Kidney capillary endothelial cell (primary cell): Measurements from ENCODE around the gene RAP1A.
"Not testable (repeated sequence)": the region's sequence is repeated elsewhere in the genome, so short reads cannot be mapped to it uniquely, and the experiment has no call there.

Experiments
- DNase-seq: peaks from one replicate; pipeline ENCODE4 v3.0.0-alpha.2; 2018; ENCODE audit warnings: low spot score

Gene RAP1A

DNA sequence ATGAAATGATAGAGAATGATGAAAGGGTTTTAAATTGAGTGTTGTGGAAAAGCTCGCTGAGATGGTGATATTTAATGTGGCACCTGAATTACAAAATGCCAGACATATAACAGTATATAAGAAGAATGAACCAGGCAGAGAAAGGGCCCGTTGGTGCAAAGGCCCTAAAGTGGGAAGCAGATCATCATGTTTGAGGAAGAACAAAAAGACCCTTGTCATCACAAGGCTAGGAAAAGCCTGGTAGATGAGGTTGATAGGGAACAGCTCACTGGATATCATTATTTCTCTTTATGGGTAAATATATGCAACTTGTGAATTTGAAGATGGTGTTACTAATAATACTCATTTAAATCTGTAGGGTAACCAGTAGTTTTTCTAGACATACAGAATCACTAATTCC is 11.0 kb downstream of the RAP1A start:
- no peak for DNase-seq

DNA sequence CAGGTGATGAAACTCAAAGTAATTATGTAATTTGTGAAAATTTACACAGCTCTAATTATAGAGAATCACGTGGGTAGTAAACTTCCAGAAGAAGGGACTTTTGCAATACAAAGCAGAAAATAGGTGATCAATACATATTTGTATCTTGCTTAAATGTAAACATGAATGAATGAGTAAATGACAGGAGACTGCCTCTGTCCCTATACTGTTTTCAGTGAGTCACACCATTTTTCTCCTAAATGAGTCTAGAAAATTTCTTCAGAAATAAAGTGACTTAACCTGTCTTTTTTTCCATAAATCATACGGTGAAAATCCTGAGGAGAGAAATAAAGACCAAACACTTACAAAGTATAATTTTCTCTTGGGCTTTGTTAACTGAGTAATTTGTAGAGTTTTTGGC is 11.9 kb downstream of the RAP1A start:
- DNase-seq: no peak

DNA sequence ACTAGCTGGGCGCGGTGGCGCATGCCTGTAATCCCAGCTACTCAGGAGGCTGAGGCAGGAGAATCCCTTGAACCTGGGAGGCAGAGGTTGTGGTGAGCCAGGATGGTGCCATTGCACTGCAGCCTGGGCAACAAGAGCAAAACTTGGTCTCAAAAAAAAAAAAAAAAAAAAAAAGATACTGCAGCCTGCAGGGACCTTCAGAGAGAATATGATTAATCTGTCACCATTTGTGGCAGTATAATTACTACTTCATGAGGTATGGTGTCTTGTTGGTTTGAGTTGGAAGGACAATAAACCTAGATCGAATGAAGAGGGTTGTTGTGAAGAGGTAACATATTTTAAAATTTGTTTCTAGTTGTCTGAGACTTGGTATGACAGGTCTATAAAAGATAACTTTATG is 13.2 kb downstream of the RAP1A start:
- DNase-seq: not testable (repeated sequence)

DNA sequence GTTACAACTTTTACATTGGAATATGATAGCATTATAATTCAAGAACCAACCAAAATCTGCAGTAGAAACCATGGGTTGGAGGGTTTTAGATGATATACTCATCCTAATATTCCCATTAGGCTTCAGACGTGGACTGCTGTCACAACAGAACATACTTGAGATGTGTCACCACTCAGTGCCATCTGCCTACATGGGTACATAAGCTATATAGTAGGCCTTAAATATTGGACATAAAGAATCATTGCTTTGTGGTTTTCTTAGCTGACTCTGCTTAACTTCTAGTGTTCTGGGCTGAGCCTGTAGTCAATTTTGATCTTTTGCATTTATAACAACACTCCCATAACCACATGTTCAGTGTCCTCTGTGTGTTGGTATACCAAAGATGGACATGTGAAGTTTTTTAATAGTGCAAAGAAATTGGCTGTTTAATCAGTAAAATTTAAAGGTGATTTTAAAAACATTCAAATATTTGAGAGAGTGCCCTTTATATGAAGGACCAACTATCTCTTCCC is 14.2 kb downstream of the RAP1A start:
- no peak for DNase-seq

DNA sequence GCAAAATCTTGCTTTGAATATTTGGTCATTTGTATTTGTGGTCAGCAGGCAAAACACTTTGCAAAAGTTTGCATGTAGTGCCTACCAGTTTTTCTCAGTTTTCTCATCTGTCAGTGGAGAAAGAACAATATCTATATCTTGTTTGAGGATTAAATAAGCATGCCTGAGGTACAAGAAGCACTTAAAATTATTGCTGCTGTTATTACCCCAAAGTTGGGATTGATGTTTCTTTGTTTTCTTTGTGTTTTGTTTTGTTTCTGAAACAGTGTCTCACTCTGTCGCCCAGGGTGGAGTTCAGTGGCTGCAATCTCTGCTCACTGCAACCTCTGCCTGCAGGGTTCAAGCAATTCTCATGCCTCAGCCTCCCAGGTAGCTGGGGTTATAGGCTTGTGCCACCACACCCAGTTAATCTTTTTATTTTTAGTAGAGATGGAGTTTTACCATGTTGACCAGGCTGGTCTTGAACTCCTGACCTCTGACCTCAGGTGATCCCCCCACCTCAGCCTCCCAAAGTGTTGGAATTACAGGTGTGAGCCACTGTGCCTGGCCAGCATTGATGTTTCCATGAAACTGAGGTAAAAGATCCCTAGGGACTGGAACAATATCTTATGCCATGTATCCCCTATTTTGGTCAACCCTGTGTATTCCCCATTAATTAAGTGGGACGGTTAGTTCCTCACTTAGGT is 15.9 kb downstream of the RAP1A start:
- no peak for DNase-seq

DNA sequence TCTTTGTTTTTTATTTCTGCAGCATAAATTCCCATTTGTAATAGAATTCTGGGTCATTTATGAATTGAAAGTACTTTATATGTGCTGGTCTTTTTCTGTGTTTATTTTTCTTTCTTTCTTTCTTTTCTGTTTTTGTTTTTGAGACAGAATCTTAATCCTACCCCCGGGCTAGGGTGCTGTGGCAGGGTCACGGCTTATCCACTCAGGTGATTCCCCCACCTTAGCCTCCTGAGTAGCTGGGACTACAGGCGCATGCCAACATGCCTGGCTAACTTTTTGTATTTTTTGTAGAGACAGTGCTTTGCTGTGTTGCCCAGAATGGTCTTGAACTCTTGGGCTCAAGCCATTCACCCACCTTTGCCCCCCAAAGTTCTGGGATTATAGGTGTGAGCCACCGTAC is 18.7 kb downstream of the RAP1A start:
- no peak for DNase-seq

DNA sequence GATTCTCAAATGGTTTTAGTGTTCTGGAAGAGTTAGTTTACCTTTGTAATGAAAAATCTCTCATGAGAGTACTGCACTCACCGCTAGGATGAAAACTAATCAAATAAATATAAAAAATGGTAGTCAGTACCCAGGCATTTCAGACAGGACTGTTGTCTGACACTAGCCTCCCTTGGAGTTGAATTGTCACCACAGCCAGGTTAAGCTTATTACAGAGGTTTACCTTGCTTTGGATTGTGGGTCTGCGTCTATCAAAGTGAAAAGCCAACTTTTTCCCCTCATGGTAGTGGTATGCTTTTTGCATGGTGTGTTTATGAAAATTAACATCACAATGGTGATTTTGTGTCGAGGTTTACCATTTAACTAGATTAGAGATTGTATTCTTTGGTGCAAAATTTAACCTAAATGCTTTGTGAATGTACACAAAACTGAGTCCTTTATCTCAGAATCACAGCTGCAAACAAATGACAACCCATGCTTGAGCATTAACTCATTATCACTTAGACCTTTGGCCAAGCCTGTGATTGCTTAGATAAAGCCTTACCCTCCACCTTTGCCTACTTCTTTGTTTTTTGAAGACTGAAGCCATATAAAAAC is 20.1 kb downstream of the RAP1A start:
- no peak for DNase-seq

DNA sequence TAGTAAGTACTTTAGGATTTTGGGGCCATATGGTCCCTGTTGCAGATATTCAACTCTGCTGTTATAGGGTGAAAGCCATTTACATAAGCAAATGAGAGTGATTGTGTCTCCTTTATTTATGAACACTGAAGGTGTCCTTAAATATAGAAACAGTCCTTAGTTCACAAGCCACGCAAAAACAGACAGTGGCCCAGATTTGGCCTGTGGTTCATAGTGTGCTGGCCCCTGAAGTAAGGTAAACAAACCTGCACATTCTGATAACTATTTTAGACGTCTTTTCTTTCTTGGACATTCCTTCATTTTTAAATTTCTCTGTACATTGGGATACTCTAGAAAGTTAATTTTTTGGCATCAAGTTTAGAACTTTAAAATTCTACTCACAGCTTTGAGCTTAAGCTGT is 23.5 kb downstream of the RAP1A start:
- DNase-seq: no peak

DNA sequence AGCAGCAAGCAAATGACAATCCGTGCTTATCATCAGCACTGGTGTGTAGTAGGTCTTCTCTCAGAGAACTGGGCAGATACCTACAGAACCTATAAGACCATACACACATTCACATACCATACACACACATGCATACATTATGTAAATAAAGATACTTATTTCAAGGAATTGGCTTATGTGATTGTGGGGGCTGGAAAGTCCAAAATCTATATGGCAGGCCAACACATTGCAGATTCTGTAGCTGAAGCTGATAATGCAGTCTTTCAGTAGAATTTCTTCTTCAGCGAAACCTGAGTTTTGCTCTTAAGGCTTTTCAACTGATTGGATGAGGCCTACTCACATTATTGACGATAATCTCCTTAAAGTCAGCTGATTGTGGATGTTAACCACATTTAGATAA is 24.1 kb downstream of the RAP1A start:
- no peak for DNase-seq

DNA sequence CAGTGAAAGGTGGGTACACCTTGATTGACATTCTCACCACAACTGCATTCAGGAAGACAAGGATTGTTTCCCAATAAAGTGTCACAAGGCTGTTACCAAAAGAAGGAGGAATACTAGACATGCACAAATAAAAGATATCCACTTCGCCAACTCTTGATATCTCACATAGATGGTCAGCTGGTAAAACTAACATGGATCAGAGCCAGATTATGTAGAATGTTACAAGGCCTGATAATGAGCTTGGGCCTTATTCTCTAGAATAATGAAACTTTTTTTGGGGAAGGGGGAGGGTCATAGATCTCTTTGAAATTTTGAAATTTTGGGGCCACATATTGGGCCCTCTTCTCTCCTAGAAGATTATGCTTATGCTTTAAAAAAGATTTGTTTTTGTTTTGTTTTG is 24.9 kb downstream of the RAP1A start:
- DNase-seq: no peak

DNA sequence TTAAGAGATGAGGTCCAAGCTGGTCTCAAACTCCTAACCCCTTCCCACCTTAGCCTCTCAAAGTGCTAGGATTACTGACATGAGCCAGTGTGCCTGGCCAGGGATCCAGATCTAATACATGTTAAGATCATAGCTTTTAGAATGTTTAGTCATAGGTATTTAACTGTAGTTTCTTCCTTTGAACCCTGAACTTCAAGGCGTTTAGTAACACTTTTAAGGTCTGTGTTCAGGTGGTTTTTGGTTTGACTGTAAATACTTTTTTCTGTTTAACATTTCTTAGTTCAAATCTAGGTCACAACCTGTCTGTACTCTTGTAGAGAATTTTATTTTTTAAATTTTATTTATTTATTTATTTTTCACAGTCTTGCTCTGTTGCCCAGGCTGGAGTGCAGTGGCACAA is 28.1 kb downstream of the RAP1A start:
- DNase-seq: no peak

DNA sequence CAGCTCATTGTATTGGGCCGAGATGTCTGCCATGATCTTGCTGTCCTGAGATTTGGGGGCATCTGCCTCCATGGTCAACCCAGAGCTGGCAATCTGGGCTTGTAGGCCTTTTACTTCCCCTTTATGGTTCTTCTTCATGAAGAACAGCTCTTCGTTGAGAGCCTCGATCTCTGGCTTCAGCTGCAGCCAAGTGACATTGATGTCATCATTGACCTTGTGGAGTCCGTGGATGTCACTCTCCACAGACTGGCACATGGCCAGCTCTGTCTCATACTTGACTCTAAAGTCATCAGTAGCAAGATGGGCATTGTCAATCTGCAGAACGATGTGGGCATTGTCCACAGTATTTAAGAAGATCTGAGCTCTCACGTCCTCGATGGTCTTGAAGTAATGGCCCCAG is 29.2 kb downstream of the RAP1A start:
- DNase-seq: no peak

DNA sequence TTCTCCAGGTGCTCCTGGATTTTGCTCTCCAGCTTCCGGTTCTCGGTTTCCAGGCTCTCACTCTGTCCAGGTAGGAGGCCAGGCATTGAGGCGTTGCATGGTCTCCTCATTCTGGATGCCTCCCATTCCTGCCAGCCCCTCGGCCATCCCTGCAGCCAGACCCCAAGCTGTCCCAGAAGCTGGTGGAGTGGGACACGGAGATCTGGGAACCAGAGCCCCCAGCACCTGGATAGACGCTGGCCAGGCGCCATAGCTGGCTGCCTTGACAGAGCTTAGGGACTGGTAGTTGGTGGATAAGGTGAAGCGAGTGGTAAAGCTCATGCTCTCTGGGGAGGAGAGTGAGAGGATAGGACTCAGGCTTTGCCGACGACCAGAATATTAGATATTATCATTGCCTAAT is 29.6 kb downstream of the RAP1A start:
- no peak for DNase-seq

DNA sequence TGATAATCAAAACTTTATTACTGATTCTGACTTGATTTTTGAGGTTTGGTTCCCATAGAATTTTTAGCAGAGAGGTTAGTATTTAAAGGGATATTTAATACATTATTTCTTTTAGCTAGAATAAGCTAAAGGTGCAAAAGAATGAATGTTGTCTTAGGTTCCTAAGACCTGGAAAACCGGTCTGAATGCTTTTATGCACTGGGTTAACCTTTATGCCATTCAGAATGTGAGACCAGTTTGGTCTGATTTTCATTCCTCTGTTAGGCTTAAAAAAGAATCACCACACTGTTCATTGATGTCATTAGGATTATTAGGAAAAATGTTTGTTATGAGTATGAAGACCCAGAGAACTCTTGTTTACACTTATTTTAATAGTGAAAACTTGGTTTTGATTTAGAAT is 30.1 kb downstream of the RAP1A start:
- DNase-seq: no peak

DNA sequence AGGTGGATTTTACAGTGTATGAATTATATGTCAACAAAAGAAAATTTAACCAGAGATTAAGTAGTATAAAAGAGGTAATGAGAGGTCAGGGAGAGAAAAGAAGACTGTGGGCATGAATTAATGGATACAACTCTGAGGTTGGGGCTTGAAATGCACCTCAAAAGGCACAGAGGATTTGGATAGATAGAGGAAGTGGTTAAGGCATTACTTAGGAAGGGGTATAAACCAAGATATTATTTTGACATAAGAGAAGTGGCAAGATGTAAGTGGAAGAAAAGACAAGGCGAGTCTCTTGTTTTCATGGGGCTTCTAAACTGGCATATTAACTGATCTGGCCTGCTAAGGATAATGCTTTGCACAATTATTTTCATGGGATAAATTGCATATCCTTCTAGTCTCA is 34.1 kb downstream of the RAP1A start:
- DNase-seq: no peak

DNA sequence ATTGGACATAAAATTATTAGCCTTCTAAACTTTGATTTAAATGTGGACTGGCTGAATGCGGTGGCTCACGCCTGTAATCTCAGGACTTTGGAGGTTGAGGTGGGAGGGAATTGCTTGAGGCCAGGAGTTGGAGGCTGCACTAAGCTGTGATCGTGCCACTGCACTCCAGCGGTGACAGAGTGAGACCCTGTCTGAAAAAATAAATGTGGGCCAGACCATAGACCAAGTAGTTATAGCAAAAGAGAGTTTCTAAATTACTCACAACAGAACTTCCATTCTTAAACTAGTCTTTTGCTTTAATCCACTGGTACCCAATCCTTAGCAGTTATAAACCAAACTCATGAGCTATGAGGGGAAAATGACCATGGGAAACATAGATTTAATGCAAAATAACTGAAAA is 35.2 kb downstream of the RAP1A start:
- no peak for DNase-seq

DNA sequence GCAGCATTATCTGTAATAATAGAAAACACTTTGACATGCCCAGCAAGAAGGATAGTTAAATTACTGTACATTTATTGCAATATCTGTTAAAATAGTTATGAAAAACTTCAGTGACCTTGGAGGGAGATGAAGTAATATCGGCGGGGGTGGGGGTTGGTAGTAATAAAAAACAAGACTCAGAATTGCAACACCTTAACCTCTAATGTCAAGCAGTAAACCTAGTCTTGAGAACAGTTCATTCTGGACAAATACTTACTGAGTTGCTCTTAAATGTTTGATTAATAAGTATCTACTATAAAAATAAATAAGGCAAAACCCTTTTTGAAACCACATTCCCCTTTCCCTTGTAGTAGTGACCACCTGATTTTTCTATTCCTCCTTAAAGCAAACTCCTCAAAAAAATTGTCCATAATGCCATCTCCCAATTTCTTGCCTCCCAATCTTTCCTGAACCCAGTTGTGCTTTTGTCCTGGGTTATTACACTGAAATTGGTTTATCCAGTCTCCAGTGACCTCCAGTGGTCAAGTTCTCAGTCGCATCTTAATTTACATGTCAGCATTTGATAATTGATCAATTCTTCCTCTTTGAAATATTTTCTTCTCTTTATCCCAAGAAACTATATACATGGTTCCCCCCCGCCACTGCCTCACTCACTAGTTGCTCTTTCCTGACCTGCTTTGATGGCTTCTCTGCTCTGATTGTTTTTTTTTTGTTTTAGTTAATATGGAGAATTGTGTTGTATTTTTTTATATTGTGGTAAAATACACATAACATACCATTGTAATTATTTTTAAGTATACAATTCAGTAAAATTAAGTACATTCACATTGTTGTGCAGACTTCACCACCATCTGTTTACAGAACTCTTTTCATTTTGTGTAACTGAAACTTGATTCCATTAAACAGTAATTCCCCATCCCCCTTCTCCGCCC is 36.8 kb downstream of the RAP1A start:
- peak; percentile 66 for DNase-seq

DNA sequence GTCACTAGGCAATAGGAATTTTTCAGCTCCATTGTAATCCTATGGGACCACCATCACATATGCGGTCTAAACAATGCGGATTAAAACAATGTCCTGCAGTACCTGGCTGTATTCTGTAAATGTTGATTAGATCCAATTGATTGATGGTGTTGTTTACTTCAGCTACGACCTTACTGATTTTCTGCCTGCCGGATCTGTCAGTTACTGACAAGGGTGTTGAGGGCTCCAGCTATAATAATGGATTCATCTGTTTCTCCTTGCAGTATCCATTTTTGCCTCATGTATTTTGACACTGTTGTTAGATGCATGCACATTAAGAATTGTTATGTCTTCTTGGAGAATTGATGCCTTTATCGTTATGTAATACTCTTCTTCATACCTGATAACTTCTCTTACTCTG is 39.0 kb downstream of the RAP1A start:
- no peak for DNase-seq

DNA sequence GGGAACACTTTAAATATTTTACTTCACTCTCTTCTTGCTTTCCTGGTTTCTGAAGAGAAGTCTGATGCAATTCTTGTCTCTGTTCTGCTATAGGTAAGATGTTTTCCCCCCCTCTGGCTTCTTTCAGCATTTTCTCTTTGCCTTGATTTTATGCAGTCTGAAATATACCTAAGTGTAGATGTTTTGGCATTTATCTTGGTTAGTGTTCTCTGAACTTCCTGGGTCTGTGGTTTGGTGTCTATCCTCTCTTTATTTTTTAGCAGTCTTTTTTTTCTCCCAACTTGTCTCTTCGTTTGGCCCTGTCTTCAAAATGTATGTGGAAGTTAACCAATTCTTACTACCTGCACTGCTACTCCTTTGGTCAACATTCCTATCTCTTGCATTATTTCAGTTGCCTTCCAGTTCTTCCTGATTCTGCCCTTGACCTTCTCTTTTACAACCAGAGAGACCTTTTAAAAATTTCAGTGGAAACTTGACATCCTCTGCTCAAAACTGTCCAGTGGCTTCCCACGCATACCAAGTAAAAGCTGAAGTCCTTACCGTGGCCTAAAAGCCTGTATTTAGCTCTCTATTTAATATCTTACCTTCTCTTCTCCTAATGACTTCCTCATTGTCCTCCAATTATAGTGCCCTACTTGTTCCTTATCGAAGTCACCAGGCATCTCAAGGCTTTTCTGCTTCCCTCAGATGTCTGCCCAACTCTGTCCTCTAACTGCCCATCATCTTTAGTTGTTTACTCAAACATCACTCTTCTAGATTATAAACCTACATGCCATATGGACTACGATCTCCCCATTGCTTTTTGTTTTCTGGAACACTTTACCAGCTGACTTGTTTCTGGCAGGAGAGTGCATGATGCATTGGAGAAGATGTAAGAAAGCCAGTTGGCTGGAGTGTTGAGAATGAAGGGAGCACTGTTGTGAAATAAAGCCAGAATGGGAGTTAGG is 40.9 kb downstream of the RAP1A start:
- DNase-seq: no peak

DNA sequence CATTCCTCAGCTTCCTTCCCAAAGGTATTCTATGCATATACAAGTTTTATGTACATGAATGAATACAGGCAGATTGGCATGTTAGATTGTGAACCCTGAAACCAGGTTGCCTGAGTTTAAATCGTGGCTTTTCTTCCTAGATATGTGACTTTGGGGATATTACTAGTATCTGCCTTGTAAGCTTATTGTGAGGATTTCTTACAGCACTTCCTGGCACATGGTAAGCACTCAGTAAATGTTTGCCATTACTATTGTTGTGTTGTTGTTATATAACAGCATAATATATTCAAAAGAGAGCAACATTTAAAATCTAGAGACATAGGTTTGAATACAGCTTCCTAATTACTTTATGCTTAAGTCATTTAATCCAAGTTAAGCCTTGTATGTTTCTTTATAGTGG is 45.1 kb downstream of the RAP1A start:
- DNase-seq: no peak

DNA sequence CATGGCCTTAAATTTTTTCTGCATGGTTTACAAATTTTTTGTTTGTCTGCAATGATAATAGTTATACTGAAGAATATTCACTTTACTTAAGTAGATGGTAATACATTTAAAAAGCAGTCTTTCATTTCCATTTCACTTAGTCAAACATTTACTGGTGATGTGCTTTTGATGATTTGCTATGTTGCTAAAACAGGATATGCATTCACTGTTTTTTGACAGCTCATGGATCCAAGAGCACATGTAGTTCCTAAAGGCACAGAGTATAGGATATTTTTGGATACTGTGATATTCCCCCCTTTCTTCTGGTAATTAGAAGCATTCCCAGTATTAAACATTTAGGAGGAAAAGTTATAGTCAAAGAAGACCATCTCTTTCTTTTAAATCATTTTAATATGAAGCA is 45.9 kb downstream of the RAP1A start:
- DNase-seq: no peak

DNA sequence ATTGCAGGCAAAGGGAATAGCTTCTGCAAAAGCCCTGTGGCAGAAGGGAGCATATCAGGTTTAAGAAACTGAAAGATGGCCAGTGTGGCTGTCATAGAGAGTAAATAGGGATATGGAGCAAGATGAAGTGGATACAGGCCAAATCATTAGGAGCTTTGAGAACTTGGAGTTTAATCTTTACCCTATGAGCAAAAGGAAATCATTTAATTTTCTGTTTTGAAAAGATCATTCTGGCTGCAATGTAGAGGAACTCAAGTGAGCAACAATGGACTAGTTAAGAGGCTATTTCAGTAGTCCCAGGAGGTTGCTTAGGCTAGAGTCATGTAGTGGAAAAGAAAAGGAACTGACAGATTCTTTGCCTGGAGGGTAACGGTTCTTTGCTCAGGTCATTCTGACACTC is 47.2 kb downstream of the RAP1A start:
- DNase-seq: no peak
